HepG2 (cell line): ENCODE data around the gene C6orf136. TPM values are rescaled to one million over a fixed set of nuclear protein-coding genes. Genes with fewer than 3 reads are reported as not detected.

Experiments
- KLF12 ChIP-seq: sonication (generic); formaldehyde crosslinking; IDR thresholded peaks from 2 replicates; pipeline ENCODE4 v1.4.0; 2020; ENCODE audit warnings: missing genetic modification reagents, borderline replicate concordance
- MAF1 ChIP-seq: sonication (generic); formaldehyde crosslinking; IDR thresholded peaks from 2 replicates; pipeline ENCODE4 v1.5.0; 2020; ENCODE audit warnings: missing genetic modification reagents, borderline replicate concordance
- PAWR ChIP-seq: sonication (generic); formaldehyde crosslinking; IDR thresholded peaks from 2 replicates; pipeline ENCODE4 v1.4.0; 2020; ENCODE audit warnings: missing genetic modification reagents, mild to moderate bottlenecking, borderline replicate concordance
- POLR2AphosphoS5 ChIP-seq: IDR thresholded peaks from 2 replicates; pipeline ENCODE4 v1.6.1; 2012; ENCODE audit warnings: low read depth, low read length
- SIX4 ChIP-seq: sonication (generic); formaldehyde crosslinking; IDR thresholded peaks from 2 replicates; pipeline ENCODE4 v1.4.0; 2020; ENCODE audit warnings: missing genetic modification reagents
- SP5 ChIP-seq: IDR thresholded peaks from 2 replicates; pipeline ENCODE4 v1.6.1; 2016; ENCODE audit warnings: low read depth, borderline replicate concordance
- SRSF1 ChIP-seq: fragments of 200-400 bp; formaldehyde crosslinking; optimal IDR thresholded peaks from 2 replicates; pipeline ENCODE3; 2017; ENCODE audit warnings: mild to moderate bottlenecking, low read depth, low read length, moderate library complexity
- ZFP41 ChIP-seq: sonication (generic); formaldehyde crosslinking; IDR thresholded peaks from 2 replicates; pipeline ENCODE4 v1.4.0; 2020; ENCODE audit warnings: mild to moderate bottlenecking, missing genetic modification reagents, borderline replicate concordance
- ZKSCAN1 ChIP-seq: fragments of 150-350 bp; IDR thresholded peaks from 2 replicates; pipeline ENCODE4 v1.6.1; 2014; ENCODE audit warnings: low read length
- ZNF121 ChIP-seq: sonication (generic); formaldehyde crosslinking; IDR thresholded peaks from 2 replicates; pipeline ENCODE4 v1.5.0; 2020; ENCODE audit warnings: mild to moderate bottlenecking, missing genetic modification reagents
- ZNF180 ChIP-seq: sonication (generic); formaldehyde crosslinking; IDR thresholded peaks from 2 replicates; pipeline ENCODE4 v1.4.0; 2020; ENCODE audit warnings: low read depth, missing genetic modification reagents, borderline replicate concordance
- ZNF260 ChIP-seq: sonication (generic); formaldehyde crosslinking; IDR thresholded peaks from 2 replicates; pipeline ENCODE4 v1.4.0; 2020; ENCODE audit warnings: missing genetic modification reagents, low read depth, mild to moderate bottlenecking, borderline replicate concordance
- ZNF331 ChIP-seq: sonication (generic); formaldehyde crosslinking; IDR thresholded peaks from 2 replicates; pipeline ENCODE4 v1.4.0; 2020; ENCODE audit warnings: missing genetic modification reagents
- ZNF549 ChIP-seq: sonication (generic); formaldehyde crosslinking; IDR thresholded peaks from 2 replicates; pipeline ENCODE4 v1.5.0; 2020; ENCODE audit warnings: missing genetic modification reagents
- ZNF558 ChIP-seq: sonication (generic); formaldehyde crosslinking; IDR thresholded peaks from 2 replicates; pipeline ENCODE4 v1.9.0; 2022; ENCODE audit warnings: mild to moderate bottlenecking, missing genetic modification reagents, borderline replicate concordance
- ZNF629 ChIP-seq: sonication (generic); formaldehyde crosslinking; conservative IDR thresholded peaks from 2 replicates; pipeline ENCODE4 v1.5.0; 2020; ENCODE audit warnings: missing genetic modification reagents
- ZNF841 ChIP-seq: sonication (generic); formaldehyde crosslinking; IDR thresholded peaks from 2 replicates; pipeline ENCODE4 v1.8.1; 2023; ENCODE audit warnings: missing genetic modification reagents, borderline replicate concordance
- ZNF891 ChIP-seq: sonication (generic); formaldehyde crosslinking; IDR thresholded peaks from 2 replicates; pipeline ENCODE4 v1.5.0; 2020; ENCODE audit warnings: mild to moderate bottlenecking, missing genetic modification reagents
- ZZZ3 ChIP-seq: sonication (generic); formaldehyde crosslinking; IDR thresholded peaks from 2 replicates; pipeline ENCODE4 v1.4.0; 2020; ENCODE audit warnings: missing genetic modification reagents, mild to moderate bottlenecking, borderline replicate concordance
- polyA plus RNA-seq, 8 experiments: library from polyadenylated mRNA; depleted of rRNA in 3 of 8; stranded (reverse) in 7 of 8; unstranded in 1 of 8; fragments of >200 nt; fragmentation: Illumina TruSeq in 4 of 8; extraction: Trizol in 4 of 8; gene quantifications; 2 replicates each; pipeline versions ENCODE4 v1.2.1 to v1.2.3, GENCODE V29; 2011 to 2016; ENCODE audit warnings: low read depth in 4 of 8, missing spikeins in 1 of 8, mixed read lengths in 1 of 8; ENCODE audit not compliant: insufficient read depth in 1 of 8
- total RNA-seq, 5 experiments: library from RNA; depleted of rRNA; stranded (reverse); fragments of >200 nt; fragmentation: Illumina TruSeq; extraction: Trizol; gene quantifications; 2 replicates each; pipeline ENCODE4 v1.2.3, GENCODE V29; 2016; ENCODE audit warnings: low read depth in 1 of 5
- TF ChIP-seq, protein P1 (sequence below): sonication (generic); formaldehyde crosslinking; IDR thresholded peaks from 2 replicates; pipeline ENCODE4 v1.5.0; 2020; ENCODE audit warnings: mild to moderate bottlenecking, missing genetic modification reagents
- TF ChIP-seq, protein P2 (sequence below): sonication (generic); formaldehyde crosslinking; IDR thresholded peaks from 2 replicates; pipeline ENCODE4 v1.5.1; 2020; ENCODE audit warnings: missing genetic modification reagents, mild to moderate bottlenecking, borderline replicate concordance
- TF ChIP-seq, protein P3 (sequence below): sonication (generic); formaldehyde crosslinking; IDR thresholded peaks from 2 replicates; pipeline ENCODE4 v1.5.1; 2020; ENCODE audit warnings: mild to moderate bottlenecking, missing genetic modification reagents

C6orf136 gene
- total and polyA plus RNA-seq, 2 of the 13 experiments (the other 11 are each of a cell fraction or from before 2014, with no cell fraction given), result 12.0 to 26.2 TPM

DNA sequence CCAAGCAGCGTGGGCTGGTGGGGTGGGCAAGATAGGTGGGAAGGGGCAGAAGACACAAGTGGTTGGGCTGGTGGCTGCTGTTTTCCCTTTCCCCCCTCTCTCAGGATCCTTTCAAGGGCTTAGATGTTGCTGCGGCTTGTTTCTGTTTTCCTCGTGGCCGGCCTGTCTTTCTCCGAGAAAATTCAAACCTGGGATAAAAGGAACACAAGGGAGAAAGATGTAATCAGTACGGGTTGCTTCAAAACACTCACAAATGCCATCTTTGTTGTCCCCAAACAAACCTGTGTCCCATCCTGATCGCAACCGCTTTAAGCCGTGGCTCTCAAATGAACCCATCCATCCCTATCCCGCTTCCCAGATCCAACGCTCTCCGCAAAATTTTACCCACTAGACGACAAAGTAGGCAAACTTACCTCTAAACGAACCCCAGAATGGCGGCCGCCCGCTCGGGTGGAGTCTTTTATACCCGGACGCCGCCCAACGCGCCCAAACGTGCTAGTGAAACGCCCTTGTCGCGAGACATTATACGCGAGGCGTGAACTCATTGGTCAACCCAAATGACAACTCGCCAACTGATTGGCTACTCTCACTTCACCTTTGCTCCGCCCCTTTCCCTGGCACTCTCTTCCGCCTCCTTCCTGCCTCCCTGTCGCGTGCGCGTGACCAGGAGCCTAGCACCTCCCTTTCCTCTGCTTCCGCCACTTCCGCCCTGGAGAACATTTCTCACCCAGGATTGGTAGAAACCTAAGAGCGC is 29.9 kb upstream of the C6orf136 start, which contains the start of gene PPP1R10 (continued):
- TF ChIP-seq KLF12 (CRISPR knock-in tag), result peak; percentile 82; the same call in 1 of the 2 replicates
- no peak for TF ChIP-seq ZFP41 (CRISPR knock-in tag)
- TF ChIP-seq, protein P1, sequence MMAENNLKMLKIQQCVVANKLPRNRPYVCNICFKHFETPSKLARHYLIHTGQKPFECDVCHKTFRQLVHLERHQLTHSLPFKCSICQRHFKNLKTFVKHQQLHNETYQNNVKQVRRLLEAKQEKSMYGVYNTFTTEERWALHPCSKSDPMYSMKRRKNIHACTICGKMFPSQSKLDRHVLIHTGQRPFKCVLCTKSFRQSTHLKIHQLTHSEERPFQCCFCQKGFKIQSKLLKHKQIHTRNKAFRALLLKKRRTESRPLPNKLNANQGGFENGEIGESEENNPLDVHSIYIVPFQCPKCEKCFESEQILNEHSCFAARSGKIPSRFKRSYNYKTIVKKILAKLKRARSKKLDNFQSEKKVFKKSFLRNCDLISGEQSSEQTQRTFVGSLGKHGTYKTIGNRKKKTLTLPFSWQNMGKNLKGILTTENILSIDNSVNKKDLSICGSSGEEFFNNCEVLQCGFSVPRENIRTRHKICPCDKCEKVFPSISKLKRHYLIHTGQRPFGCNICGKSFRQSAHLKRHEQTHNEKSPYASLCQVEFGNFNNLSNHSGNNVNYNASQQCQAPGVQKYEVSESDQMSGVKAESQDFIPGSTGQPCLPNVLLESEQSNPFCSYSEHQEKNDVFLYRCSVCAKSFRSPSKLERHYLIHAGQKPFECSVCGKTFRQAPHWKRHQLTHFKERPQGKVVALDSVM (CRISPR knock-in tag), result no peak
- no peak for TF ChIP-seq ZNF260 (CRISPR knock-in tag)
- peak; percentile 50; the same call in 1 of the 2 replicates for TF ChIP-seq SP5 (CRISPR knock-in tag)
- TF ChIP-seq ZNF121 (CRISPR knock-in tag), result no peak
- TF ChIP-seq SIX4 (CRISPR knock-in tag), result 0 out of 2 replicates have a peak, but pooled peaks have one; percentile 35
- TF ChIP-seq ZNF180 (CRISPR knock-in tag), result peak; percentile 89; the same call in 1 of the 2 replicates
- TF ChIP-seq POLR2AphosphoS5, result peak; percentile 99
- no peak for TF ChIP-seq SRSF1
- TF ChIP-seq ZNF841 (CRISPR knock-in tag), result no peak
- TF ChIP-seq MAF1 (CRISPR knock-in tag), result peak; percentile 77
- TF ChIP-seq, protein P2, sequence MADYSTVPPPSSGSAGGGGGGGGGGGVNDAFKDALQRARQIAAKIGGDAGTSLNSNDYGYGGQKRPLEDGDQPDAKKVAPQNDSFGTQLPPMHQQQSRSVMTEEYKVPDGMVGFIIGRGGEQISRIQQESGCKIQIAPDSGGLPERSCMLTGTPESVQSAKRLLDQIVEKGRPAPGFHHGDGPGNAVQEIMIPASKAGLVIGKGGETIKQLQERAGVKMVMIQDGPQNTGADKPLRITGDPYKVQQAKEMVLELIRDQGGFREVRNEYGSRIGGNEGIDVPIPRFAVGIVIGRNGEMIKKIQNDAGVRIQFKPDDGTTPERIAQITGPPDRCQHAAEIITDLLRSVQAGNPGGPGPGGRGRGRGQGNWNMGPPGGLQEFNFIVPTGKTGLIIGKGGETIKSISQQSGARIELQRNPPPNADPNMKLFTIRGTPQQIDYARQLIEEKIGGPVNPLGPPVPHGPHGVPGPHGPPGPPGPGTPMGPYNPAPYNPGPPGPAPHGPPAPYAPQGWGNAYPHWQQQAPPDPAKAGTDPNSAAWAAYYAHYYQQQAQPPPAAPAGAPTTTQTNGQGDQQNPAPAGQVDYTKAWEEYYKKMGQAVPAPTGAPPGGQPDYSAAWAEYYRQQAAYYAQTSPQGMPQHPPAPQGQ (CRISPR knock-in tag), result peak; percentile 47; the same call in 1 of the 2 replicates
- no peak for TF ChIP-seq ZZZ3 (CRISPR knock-in tag)
- TF ChIP-seq, protein P3, sequence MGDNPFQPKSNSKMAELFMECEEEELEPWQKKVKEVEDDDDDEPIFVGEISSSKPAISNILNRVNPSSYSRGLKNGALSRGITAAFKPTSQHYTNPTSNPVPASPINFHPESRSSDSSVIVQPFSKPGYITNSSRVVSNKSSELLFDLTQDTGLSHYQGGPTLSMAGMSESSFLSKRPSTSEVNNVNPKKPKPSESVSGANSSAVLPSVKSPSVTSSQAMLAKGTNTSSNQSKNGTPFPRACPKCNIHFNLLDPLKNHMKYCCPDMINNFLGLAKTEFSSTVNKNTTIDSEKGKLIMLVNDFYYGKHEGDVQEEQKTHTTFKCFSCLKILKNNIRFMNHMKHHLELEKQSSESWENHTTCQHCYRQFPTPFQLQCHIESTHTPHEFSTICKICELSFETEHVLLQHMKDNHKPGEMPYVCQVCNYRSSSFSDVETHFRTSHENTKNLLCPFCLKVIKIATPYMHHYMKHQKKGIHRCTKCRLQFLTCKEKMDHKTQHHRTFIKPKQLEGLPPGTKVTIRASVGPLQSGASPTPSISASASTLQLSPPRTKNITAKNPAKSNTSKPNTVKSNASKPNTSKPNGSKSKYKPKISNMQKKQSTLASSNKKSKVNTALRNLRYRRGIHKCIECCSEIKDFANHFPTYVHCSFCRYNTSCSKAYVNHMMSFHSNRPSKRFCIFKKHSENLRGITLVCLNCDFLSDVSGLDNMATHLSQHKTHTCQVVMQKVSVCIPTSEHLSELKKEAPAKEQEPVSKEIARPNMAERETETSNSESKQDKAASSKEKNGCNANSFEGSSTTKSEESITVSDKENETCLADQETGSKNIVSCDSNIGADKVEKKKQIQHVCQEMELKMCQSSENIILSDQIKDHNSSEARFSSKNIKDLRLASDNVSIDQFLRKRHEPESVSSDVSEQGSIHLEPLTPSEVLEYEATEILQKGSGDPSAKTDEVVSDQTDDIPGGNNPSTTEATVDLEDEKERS (CRISPR knock-in tag), result no peak
- TF ChIP-seq ZNF331 (CRISPR knock-in tag), result no peak
- TF ChIP-seq ZNF629, result 0 out of 2 replicates have a peak, but pooled peaks have one; percentile 34
- no peak; the same call in 1 of the 2 replicates for TF ChIP-seq ZNF558
- TF ChIP-seq PAWR (CRISPR knock-in tag), result no peak
- TF ChIP-seq ZNF891 (CRISPR knock-in tag), result no peak; the same call in 1 of the 2 replicates
- no peak for TF ChIP-seq ZNF549
- 0 out of 2 replicates have a peak, but pooled peaks have one; percentile 33 for TF ChIP-seq ZKSCAN1
